Liver (tissue), 3 donors: ENCODE data around the gene LGR4.

ENCODE experiments used
- EGR1 ChIP-seq, 2 donors: IDR thresholded peaks; 2 replicates each; pipeline ENCODE4 v1.6.1; 2016 to 2018; ENCODE audit warnings: antibody characterized with exemption in 2 of 2, low read depth in 2 of 2
- GABPA ChIP-seq, 2 donors: IDR thresholded peaks in 1 of 2; conservative IDR thresholded peaks in 1 of 2; 2 replicates each; pipeline ENCODE4 v1.6.1; 2016; ENCODE audit warnings: antibody characterized with exemption in 2 of 2, mild to moderate bottlenecking in 1 of 2, moderate library complexity in 1 of 2
- RAD21 ChIP-seq, 2 donors: IDR thresholded peaks; 2 replicates each; pipeline ENCODE4 v1.6.1; 2016; ENCODE audit warnings: antibody characterized with exemption in 2 of 2, mild to moderate bottlenecking in 2 of 2
- SP1 ChIP-seq: IDR thresholded peaks from 2 replicates; pipeline ENCODE4 v1.6.1; 2018; ENCODE audit warnings: antibody characterized with exemption, mild to moderate bottlenecking
- TAF1 ChIP-seq: conservative IDR thresholded peaks from 2 replicates; pipeline ENCODE4 v1.6.1; 2016; ENCODE audit warnings: antibody characterized with exemption, mild to moderate bottlenecking
- TF ChIP-seq, protein P1 (sequence below): fragments of 150-350 bp; IDR thresholded peaks from 2 replicates; pipeline ENCODE4 v1.5.1; 2017; ENCODE audit warnings: improper control_type of control experiment, low read depth, low read length; ENCODE audit not compliant: missing input control
- TF ChIP-seq, protein P2 (sequence below): IDR thresholded peaks from 2 replicates; pipeline ENCODE4 v1.6.1; 2016; ENCODE audit warnings: antibody characterized with exemption, mild to moderate bottlenecking
- donor health status: healthy.
- donor health status: healthy.

DNA sequence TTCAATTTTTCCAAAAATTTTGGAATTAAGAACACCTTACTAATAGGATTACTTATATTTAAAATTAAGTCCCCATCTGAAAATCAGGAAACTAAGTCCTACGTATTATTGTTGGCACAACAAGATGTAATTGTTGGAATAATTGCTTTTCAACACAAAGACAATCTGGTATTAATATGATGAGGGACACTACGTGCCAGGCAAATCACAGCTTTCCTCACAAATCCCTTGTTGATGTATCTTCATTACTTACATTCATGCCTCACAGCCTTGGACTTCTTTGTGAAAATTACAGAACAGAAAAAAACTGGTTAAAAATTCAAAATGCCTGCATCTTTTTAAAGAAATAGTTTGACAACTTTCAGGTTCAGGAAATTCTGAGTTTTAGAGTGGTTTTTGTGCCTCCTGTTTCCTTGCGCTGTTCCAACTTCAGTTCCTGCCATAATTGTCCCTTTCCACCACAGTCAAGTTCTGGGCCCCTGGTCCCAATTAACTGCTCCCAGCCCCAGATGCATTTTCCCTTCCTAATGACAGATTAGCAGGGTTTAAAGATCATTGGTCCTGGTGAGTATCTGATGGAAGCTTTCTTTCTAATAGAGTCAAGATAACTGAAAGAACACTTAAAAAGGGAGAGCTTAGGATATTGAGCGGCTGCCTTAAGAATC lies 86.3 kb downstream of the LGR4 start:
- TF ChIP-seq, protein P1, sequence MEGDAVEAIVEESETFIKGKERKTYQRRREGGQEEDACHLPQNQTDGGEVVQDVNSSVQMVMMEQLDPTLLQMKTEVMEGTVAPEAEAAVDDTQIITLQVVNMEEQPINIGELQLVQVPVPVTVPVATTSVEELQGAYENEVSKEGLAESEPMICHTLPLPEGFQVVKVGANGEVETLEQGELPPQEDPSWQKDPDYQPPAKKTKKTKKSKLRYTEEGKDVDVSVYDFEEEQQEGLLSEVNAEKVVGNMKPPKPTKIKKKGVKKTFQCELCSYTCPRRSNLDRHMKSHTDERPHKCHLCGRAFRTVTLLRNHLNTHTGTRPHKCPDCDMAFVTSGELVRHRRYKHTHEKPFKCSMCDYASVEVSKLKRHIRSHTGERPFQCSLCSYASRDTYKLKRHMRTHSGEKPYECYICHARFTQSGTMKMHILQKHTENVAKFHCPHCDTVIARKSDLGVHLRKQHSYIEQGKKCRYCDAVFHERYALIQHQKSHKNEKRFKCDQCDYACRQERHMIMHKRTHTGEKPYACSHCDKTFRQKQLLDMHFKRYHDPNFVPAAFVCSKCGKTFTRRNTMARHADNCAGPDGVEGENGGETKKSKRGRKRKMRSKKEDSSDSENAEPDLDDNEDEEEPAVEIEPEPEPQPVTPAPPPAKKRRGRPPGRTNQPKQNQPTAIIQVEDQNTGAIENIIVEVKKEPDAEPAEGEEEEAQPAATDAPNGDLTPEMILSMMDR: no peak
- TF ChIP-seq, protein P2, sequence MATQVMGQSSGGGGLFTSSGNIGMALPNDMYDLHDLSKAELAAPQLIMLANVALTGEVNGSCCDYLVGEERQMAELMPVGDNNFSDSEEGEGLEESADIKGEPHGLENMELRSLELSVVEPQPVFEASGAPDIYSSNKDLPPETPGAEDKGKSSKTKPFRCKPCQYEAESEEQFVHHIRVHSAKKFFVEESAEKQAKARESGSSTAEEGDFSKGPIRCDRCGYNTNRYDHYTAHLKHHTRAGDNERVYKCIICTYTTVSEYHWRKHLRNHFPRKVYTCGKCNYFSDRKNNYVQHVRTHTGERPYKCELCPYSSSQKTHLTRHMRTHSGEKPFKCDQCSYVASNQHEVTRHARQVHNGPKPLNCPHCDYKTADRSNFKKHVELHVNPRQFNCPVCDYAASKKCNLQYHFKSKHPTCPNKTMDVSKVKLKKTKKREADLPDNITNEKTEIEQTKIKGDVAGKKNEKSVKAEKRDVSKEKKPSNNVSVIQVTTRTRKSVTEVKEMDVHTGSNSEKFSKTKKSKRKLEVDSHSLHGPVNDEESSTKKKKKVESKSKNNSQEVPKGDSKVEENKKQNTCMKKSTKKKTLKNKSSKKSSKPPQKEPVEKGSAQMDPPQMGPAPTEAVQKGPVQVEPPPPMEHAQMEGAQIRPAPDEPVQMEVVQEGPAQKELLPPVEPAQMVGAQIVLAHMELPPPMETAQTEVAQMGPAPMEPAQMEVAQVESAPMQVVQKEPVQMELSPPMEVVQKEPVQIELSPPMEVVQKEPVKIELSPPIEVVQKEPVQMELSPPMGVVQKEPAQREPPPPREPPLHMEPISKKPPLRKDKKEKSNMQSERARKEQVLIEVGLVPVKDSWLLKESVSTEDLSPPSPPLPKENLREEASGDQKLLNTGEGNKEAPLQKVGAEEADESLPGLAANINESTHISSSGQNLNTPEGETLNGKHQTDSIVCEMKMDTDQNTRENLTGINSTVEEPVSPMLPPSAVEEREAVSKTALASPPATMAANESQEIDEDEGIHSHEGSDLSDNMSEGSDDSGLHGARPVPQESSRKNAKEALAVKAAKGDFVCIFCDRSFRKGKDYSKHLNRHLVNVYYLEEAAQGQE: no peak
- TF ChIP-seq GABPA (IDR thresholded peaks at IDR 0.05 in 1 of 2, conservative IDR thresholded peaks at IDR 0.05 in 1 of 2) (no peak), TAF1 (no peak), SP1 (no peak), EGR1 (IDR thresholded peaks at IDR 0.05; ENCODE audit: low read depth in 2 of 2) (no peak), RAD21 (IDR thresholded peaks at IDR 0.05) (no peak)
